ENCODE results near the gene MCC. TPM values are rescaled to one million over a fixed set of nuclear protein-coding genes. Genes with fewer than 3 reads are reported as not detected.

MCC gene
- total RNA-seq, 4 donors from 2014 or later, result 1.2 to 133 (median 8.5) TPM

GRCh38 chr5:113162208-113162607 is 326.0 kb downstream of the MCC start:
- Histone ChIP-seq H3K27me3 (no peaks in the 10 kb centered on the region), H3K4me1 (no peaks in the 10 kb centered on the region), H3K36me3 (no peaks in the 10 kb centered on the region), H3K4me3 (no peak overlapping the region), H3K27ac (no peak overlapping the region), H3K9me3 (no peaks in the 10 kb centered on the region)
- TF ChIP-seq POLR2A (IDR thresholded peaks at IDR 0.05), result no peak
- TF ChIP-seq CTCF (IDR thresholded peaks at IDR 0.05), result no peak
- DNase-seq, result no peak

GRCh38 chr5:113161806-113162205 is 326.4 kb downstream of the MCC start:
- DNase-seq, result no peak
- H3K4me1 ChIP-seq, result no peaks in the 10 kb centered on the region
- no peak overlapping the region for H3K27ac ChIP-seq
- H3K36me3 ChIP-seq, result no peaks in the 10 kb centered on the region
- no peaks in the 10 kb centered on the region for H3K9me3 ChIP-seq
- H3K4me3 ChIP-seq, result no peak overlapping the region
- H3K27me3 ChIP-seq, result no peaks in the 10 kb centered on the region
- TF ChIP-seq CTCF (IDR thresholded peaks at IDR 0.05) (no peak), POLR2A (IDR thresholded peaks at IDR 0.05) (no peak)

GRCh38 chr5:113157886-113158285 is 330.4 kb downstream of the MCC start:
- Histone ChIP-seq H3K36me3 (no peaks in the 10 kb centered on the region), H3K9me3 (no peaks in the 10 kb centered on the region), H3K4me1 (no peaks in the 10 kb centered on the region), H3K4me3 (no peak overlapping the region), H3K27ac (no peak overlapping the region), H3K27me3 (no peaks in the 10 kb centered on the region)
- DNase-seq, result no peak
- TF ChIP-seq CTCF (IDR thresholded peaks at IDR 0.05) (no peak), POLR2A (IDR thresholded peaks at IDR 0.05) (no peak)

GRCh38 chr5:113156271-113156877 is 331.9 kb downstream of the MCC start:
- H3K36me3 ChIP-seq, result no peaks in the 10 kb centered on the region
- no peak overlapping the region for H3K4me3 ChIP-seq
- no peak overlapping the region for H3K27ac ChIP-seq
- TF ChIP-seq CTCF (IDR thresholded peaks at IDR 0.05), result no peak
- no peak for TF ChIP-seq POLR2A (IDR thresholded peaks at IDR 0.05)
- DNase-seq, result no peak
- H3K9me3 ChIP-seq, result no peaks in the 10 kb centered on the region
- H3K4me1 ChIP-seq, result no peaks in the 10 kb centered on the region
- H3K27me3 ChIP-seq, result no peaks in the 10 kb centered on the region

- DNase-seq, result no peak
- TF ChIP-seq CTCF (IDR thresholded peaks at IDR 0.05), result no peak
- TF ChIP-seq POLR2A (IDR thresholded peaks at IDR 0.05), result no peak
- Histone ChIP-seq H3K4me3 (no peak overlapping the region), H3K9me3 (no peaks in the 10 kb centered on the region), H3K36me3 (no peaks in the 10 kb centered on the region), H3K4me1 (no peaks in the 10 kb centered on the region), H3K27me3 (no peaks in the 10 kb centered on the region), H3K27ac (no peak overlapping the region)
These were observed 334.6 kb downstream of the MCC start for GRCh38 chr5:113153512-113154097.
